Caco-2 (cell line): ENCODE measurements around the gene IL9. TPM values are rescaled to one million over a fixed set of nuclear protein-coding genes. Genes with fewer than 3 reads are reported as not detected.

ENCODE experiments used
- BruUV-seq: library from RNA; stranded (reverse); fragments of 400-500 nt; replicated peaks from 2 replicates; lab custom pipeline; 2021; lab: Mats Ljungman, UMichigan
- CTCF ChIA-PET: fragments of 300-600 bp; sonication (Branson Sonifier 250); formaldehyde crosslinking; loops from one replicate; lab custom pipeline; 2022; ENCODE audit warnings: antibody characterized with exemption; lab: Charles Lee
- POLR2A ChIA-PET: fragments of 300-600 bp; sonication (Branson Sonifier 250); formaldehyde crosslinking; loops from one replicate; lab custom pipeline; 2022; ENCODE audit warnings: antibody characterized with exemption; lab: Charles Lee
- DNase-seq, 2 experiments: peaks; one replicate each; pipeline versions ENCODE4 v3.0.0 to v3.0.0-alpha.2; 2020 to 2022
- H3K27me3 ChIP-seq: replicated peaks from 2 replicates; pipeline ENCODE4 v1.6.0; 2011; ENCODE audit warnings: low read length; ENCODE audit not compliant: control insufficient read depth, insufficient read depth
- H3K36me3 ChIP-seq: 2 replicates; pipeline ENCODE4 v1.5.1; 2011; ENCODE audit warnings: low read length; ENCODE audit not compliant: control insufficient read depth, insufficient read depth
- H3K4me1 ChIP-seq: fragments of 250-450 bp; sonication (Bioruptor Pico); 2 replicates; pipeline ENCODE4 v1.5.1; 2020; ENCODE audit warnings: mild to moderate bottlenecking
- H3K4me3 ChIP-seq: 2 replicates; pipeline ENCODE4 v1.5.1; 2011; ENCODE audit warnings: low read depth, mild to moderate bottlenecking, control low read depth, low read length
- H3K9me3 ChIP-seq: fragments of 250-450 bp; sonication (Bioruptor Pico); 2 replicates; pipeline ENCODE4 v1.5.1; 2020; ENCODE audit warnings: mild to moderate bottlenecking, moderate library complexity
- H3K27ac Mint-ChIP-seq: one replicate; pipeline ENCODE4 v1.8.0; 2022; ENCODE audit warnings: mixed read lengths; ENCODE audit not compliant: unreplicated experiment
- H3K27me3 Mint-ChIP-seq: one replicate; pipeline ENCODE4 v1.8.0; 2022; ENCODE audit warnings: mixed read lengths; ENCODE audit not compliant: insufficient read depth, unreplicated experiment
- H3K36me3 Mint-ChIP-seq: one replicate; pipeline ENCODE4 v1.8.0; 2022; ENCODE audit warnings: mild to moderate bottlenecking, mixed read lengths; ENCODE audit not compliant: insufficient read depth, unreplicated experiment
- H3K4me1 Mint-ChIP-seq: one replicate; pipeline ENCODE4 v1.8.0; 2022; ENCODE audit warnings: low read depth, mixed read lengths; ENCODE audit not compliant: unreplicated experiment
- H3K4me3 Mint-ChIP-seq: one replicate; pipeline ENCODE4 v1.8.0; 2022; ENCODE audit warnings: mild to moderate bottlenecking, moderate library complexity, mixed read lengths; ENCODE audit not compliant: unreplicated experiment
- H3K9me3 Mint-ChIP-seq: one replicate; pipeline ENCODE4 v1.8.0; 2022; ENCODE audit warnings: mixed read lengths; ENCODE audit not compliant: unreplicated experiment
- intact Hi-C: fragments of 100-400 bp; cut with micrococcal nuclease; formaldehyde crosslinking; loops from one replicate; pipeline ENCODE4 v1.10.0; 2022; ENCODE audit not compliant: unreplicated experiment
- total RNA-seq: library from RNA; stranded (reverse); gene quantifications from 2 replicates; pipeline ENCODE4 v1.2.3, GENCODE V29; 2022
- TF ChIP-seq, protein P1 (sequence below), 2 experiments: fragments of 200-600 bp in 1 of 2; IDR thresholded peaks; 1 replicate in 1 of 2; 2 replicates in 1 of 2; pipeline versions ENCODE4 v1.5.1 to v1.8.0; 2011 to 2022; ENCODE audit warnings: antibody characterized with exemption in 1 of 2, control low read depth in 1 of 2, inconsistent platforms in 1 of 2, low read depth in 1 of 2, low read length in 1 of 2, mild to moderate bottlenecking in 1 of 2, moderate library complexity in 1 of 2; ENCODE audit not compliant: insufficient read depth in 1 of 2, severe bottlenecking in 1 of 2, unreplicated experiment in 1 of 2

IL9 gene
- total RNA-seq, 1 experiment from 2014 or later = not detected

DNA sequence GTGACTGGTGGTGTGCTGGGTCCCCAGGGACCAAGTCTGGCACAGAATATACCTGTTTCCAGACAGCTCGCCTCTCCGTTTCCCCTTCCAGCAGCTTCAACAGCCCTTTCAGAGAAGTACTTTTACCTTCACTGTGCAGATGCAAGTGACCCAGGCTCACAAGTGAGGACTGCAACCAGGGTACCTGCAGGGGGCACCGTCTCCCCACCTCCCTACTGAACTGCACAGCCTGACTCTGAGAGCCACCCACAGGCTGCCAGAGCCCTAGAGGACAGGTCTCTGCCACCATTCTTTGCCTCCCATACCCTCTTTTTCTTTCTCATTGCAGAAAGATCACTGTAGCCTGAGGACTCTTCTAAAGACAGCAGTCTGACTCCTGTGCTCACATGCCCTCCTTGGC, 15.4 kb downstream of the IL9 start:
- H3K4me3 Mint-ChIP-seq = no peak overlapping the region
- BruUV-seq = no TSS peak
- H3K9me3 ChIP-seq = no peaks in the 10 kb centered on the region
- no peaks in the 10 kb centered on the region for H3K36me3 ChIP-seq
- H3K27me3 Mint-ChIP-seq = no peaks in the 10 kb centered on the region
- H3K27me3 ChIP-seq = no peaks in the 10 kb centered on the region
- H3K36me3 Mint-ChIP-seq = no peaks in the 10 kb centered on the region
- H3K4me1 ChIP-seq = no peaks in the 10 kb centered on the region
- ChIA-PET CTCF (no interaction called here), POLR2A (no interaction called here)
- no peak overlapping the region for H3K27ac Mint-ChIP-seq
- intact Hi-C loops = loop anchor here (10.0 kb wide), 1 partner anchor 545 kb away; no protein-coding TSS in a partner anchor
- H3K4me3 ChIP-seq = no peak overlapping the region
- DNase-seq = peak in 1 of 2 experiments; percentile 63
- TF ChIP-seq, protein P1, sequence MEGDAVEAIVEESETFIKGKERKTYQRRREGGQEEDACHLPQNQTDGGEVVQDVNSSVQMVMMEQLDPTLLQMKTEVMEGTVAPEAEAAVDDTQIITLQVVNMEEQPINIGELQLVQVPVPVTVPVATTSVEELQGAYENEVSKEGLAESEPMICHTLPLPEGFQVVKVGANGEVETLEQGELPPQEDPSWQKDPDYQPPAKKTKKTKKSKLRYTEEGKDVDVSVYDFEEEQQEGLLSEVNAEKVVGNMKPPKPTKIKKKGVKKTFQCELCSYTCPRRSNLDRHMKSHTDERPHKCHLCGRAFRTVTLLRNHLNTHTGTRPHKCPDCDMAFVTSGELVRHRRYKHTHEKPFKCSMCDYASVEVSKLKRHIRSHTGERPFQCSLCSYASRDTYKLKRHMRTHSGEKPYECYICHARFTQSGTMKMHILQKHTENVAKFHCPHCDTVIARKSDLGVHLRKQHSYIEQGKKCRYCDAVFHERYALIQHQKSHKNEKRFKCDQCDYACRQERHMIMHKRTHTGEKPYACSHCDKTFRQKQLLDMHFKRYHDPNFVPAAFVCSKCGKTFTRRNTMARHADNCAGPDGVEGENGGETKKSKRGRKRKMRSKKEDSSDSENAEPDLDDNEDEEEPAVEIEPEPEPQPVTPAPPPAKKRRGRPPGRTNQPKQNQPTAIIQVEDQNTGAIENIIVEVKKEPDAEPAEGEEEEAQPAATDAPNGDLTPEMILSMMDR (IDR thresholded peaks at IDR 0.05; ENCODE audit: insufficient read depth in 1 of 2, low read depth in 1 of 2, low read length in 1 of 2, severe bottlenecking in 1 of 2, unreplicated experiment in 1 of 2) = peak; percentile 45 to 63
- H3K9me3 Mint-ChIP-seq = no peaks in the 10 kb centered on the region
- H3K4me1 Mint-ChIP-seq = no peaks in the 10 kb centered on the region

- Mint-ChIP-seq H3K27me3 (no peaks in the 10 kb centered on the region), H3K4me3 (no peak overlapping the region), H3K9me3 (no peaks in the 10 kb centered on the region), H3K27ac (no peak overlapping the region), H3K36me3 (no peaks in the 10 kb centered on the region), H3K4me1 (no peaks in the 10 kb centered on the region)
- ChIA-PET POLR2A (no interaction called here), CTCF (no interaction called here)
- no peaks in the 10 kb centered on the region for H3K9me3 ChIP-seq
- no peak for DNase-seq
- TF ChIP-seq, protein P1 (IDR thresholded peaks at IDR 0.05; ENCODE audit: insufficient read depth in 1 of 2, low read depth in 1 of 2, low read length in 1 of 2, severe bottlenecking in 1 of 2, unreplicated experiment in 1 of 2) = no peak
- no peaks in the 10 kb centered on the region for H3K27me3 ChIP-seq
- intact Hi-C loops = no loop called here
- no TSS peak for BruUV-seq
- H3K36me3 ChIP-seq = no peaks in the 10 kb centered on the region
- H3K4me3 ChIP-seq = no peak overlapping the region
- no peaks in the 10 kb centered on the region for H3K4me1 ChIP-seq
These were observed 16.1 kb downstream of the IL9 start for GRCh38 chr5:135879591-135879990.

GRCh38 chr5:135878156-135878620, 17.5 kb downstream of the IL9 start:
- CTCF ChIA-PET = no interaction called here
- POLR2A ChIA-PET = no interaction called here

More at GRCh38 chr5:135878156-135878620, 17.5 kb downstream of the IL9 start:
- Histone ChIP-seq H3K9me3 (no peaks in the 10 kb centered on the region), H3K4me3 (no peak overlapping the region), H3K4me1 (no peaks in the 10 kb centered on the region), H3K36me3 (no peaks in the 10 kb centered on the region), H3K27me3 (no peaks in the 10 kb centered on the region)
- no peak overlapping the region for H3K27ac Mint-ChIP-seq
- TF ChIP-seq, protein P1 (IDR thresholded peaks at IDR 0.05; ENCODE audit: insufficient read depth in 1 of 2, low read depth in 1 of 2, low read length in 1 of 2, severe bottlenecking in 1 of 2, unreplicated experiment in 1 of 2) = no peak
- H3K36me3 Mint-ChIP-seq = no peaks in the 10 kb centered on the region
- no peak for DNase-seq
- no TSS peak for BruUV-seq
- intact Hi-C loops = no loop called here
- H3K27me3 Mint-ChIP-seq = no peaks in the 10 kb centered on the region
- no peaks in the 10 kb centered on the region for H3K9me3 Mint-ChIP-seq
- no peak overlapping the region for H3K4me3 Mint-ChIP-seq
- H3K4me1 Mint-ChIP-seq = no peaks in the 10 kb centered on the region
